Mononuclear cell (primary cell): ENCODE measurements around the gene GPD1L. TPM values are rescaled to one million over a fixed set of nuclear protein-coding genes. Genes with fewer than 3 reads are reported as not detected.
"Not testable (repeated sequence)": the region's sequence is repeated elsewhere in the genome, so short reads cannot be mapped to it uniquely, and the experiment has no call there.

Source experiments
- H3K27me3 ChIP-seq: 2 replicates; pipeline ENCODE4 v1.6.0; 2011; ENCODE audit warnings: low read length, control low read depth; ENCODE audit not compliant: insufficient read depth
- H3K4me1 ChIP-seq: 2 replicates; pipeline ENCODE4 v1.5.1; 2011; ENCODE audit warnings: mild to moderate bottlenecking, low read length, control low read depth; ENCODE audit not compliant: insufficient read depth
- H3K4me3 ChIP-seq: 2 replicates; pipeline ENCODE4 v1.5.1; 2011; ENCODE audit warnings: mild to moderate bottlenecking, low read length, moderate library complexity
- H3K9me3 ChIP-seq: 2 replicates; pipeline ENCODE4 v1.5.1; 2011; ENCODE audit warnings: low read depth, mild to moderate bottlenecking, control low read depth, low read length
- total RNA-seq: library from RNA; depleted of rRNA; stranded (reverse); fragments of >200 nt; gene quantifications from one replicate; pipeline ENCODE4 v1.2.3, GENCODE V29; 2012

Gene GPD1L
- total RNA-seq, 1 donor = 16.8 TPM

DNA sequence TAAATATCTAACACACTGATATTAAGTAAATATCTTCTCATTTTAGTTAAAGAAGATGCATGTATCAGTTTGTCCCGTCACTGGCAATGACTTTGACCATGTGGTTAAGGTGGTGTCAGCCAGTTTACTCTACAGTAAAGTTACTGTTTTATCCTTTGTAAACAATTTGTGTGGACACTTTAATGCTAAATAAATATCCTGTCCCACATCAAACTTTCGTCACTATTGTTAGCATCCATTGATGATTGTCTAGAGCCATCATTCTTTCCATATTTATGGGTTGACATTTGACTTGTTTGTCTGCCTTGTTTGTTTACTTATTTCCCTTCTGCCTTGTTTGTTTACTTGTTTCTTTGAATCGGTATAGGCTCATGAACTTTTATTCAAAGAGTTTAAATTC lies 11.0 kb upstream of the GPD1L start:
- no peaks in the 10 kb centered on the region for H3K9me3 ChIP-seq
- no peaks in the 10 kb centered on the region for H3K27me3 ChIP-seq
- no peaks in the 10 kb centered on the region for H3K4me1 ChIP-seq
- no peak overlapping the region for H3K4me3 ChIP-seq

DNA sequence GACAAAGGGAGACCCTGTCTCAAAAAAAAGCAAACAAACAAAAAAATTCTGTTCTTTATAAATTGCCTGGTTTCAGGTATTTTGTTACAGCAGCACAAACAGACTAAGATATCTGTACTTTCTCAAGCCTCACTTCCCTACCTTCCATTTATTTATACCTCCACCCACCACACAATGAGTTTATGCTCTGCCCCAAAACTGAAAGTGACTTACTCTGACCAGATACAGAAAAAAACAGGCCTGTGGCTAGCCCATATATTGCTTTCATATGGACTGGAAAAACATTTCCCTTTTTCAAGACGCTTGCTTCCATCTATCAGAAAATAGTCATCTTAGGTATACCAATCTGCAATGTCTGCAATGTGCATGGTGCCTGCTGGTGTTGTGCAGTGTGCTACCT lies 8.7 kb upstream of the GPD1L start:
- H3K4me3 ChIP-seq = no peak overlapping the region
- no peaks in the 10 kb centered on the region for H3K4me1 ChIP-seq
- H3K9me3 ChIP-seq = peaks cover 9% of the 10 kb centered on the region
- H3K27me3 ChIP-seq = no peaks in the 10 kb centered on the region

DNA sequence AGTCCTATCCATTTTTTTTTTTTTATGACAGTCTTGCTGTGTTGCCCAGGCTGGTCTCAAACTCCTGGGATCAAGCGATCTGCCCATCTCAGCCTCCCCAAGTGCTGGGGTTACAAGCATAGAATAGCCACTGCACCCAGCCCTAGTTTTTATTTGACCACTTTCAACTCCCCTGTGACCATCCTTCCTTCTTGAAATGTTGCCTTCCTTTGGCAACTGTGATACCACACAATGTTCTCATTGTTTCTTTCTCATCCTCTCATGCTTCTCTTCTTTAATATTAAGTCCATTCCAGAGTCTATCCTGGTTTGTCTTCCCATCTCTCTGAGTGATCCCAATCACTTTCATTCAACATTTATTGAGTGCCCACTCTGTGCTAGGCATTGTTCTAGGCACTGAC lies 7.9 kb upstream of the GPD1L start:
- no peak overlapping the region for H3K4me3 ChIP-seq
- no peaks in the 10 kb centered on the region for H3K4me1 ChIP-seq
- no peaks in the 10 kb centered on the region for H3K27me3 ChIP-seq
- peaks cover 9% of the 10 kb centered on the region for H3K9me3 ChIP-seq

DNA sequence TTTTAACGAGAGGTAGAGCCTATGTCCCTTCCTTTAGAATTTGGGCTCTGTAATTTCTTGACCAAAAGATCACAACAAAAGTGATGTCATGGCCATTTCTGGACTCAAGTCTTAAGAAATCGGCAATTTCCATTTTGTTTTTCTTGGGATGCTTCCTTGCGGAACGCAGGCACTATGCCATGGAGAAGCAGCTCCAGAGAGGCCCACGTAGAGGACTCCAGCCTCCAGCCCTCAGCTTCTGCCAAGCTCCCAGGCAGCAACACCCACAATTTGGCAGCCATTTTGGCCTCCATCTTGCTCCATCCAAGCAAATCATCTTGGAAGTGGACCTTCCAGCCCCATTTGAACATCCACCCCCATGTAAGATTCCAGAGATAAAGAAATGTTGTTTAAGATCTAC lies 6.0 kb upstream of the GPD1L start:
- no peaks in the 10 kb centered on the region for H3K27me3 ChIP-seq
- H3K4me3 ChIP-seq = no peak overlapping the region
- H3K9me3 ChIP-seq = peaks cover 9% of the 10 kb centered on the region
- no peaks in the 10 kb centered on the region for H3K4me1 ChIP-seq

DNA sequence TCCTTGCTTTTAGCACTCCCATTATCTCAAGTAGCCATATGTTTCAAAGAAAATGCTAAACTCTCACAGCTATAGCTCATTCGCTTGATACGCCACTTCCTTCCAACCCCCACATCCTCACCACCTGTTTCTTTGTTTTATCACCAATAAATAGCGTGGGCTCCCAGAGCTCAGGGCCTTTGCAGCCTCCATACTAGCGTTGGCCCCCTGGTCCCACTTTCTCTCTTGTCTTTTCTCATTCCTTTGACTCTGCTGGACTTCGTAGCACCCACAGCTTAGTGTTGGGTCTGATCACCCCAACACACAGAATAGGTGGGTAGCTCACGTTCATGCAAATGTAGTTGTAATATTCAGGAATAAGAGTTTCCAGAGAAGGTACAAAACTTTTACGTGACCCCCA lies 4.1 kb upstream of the GPD1L start:
- H3K9me3 ChIP-seq = peaks cover 9% of the 10 kb centered on the region
- peaks cover 10% of the 10 kb centered on the region for H3K4me1 ChIP-seq
- no peaks in the 10 kb centered on the region for H3K27me3 ChIP-seq
- H3K4me3 ChIP-seq = no peak overlapping the region

DNA sequence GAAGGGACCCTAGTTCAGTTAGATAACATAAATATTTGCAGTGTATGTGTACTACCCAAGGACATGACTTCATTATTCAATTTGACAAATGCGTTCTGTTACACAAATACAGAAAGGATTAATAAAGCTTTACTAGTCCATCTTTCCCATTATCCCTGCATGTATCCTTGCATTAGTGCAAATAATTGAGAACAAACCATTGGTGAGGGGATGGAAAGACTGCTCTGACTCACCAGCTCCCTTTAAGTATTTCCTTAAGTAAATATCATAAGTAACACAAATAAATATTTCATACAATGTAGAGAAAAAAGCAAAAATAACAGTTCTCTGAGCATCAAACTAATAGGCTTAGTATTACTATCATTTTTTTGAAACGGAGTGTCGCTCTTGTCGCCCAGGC lies 1.9 kb upstream of the GPD1L start:
- Histone ChIP-seq H3K4me3 (no peak overlapping the region), H3K4me1 (peaks cover 19% of the 10 kb centered on the region), H3K27me3 (no peaks in the 10 kb centered on the region), H3K9me3 (peaks cover 9% of the 10 kb centered on the region)

DNA sequence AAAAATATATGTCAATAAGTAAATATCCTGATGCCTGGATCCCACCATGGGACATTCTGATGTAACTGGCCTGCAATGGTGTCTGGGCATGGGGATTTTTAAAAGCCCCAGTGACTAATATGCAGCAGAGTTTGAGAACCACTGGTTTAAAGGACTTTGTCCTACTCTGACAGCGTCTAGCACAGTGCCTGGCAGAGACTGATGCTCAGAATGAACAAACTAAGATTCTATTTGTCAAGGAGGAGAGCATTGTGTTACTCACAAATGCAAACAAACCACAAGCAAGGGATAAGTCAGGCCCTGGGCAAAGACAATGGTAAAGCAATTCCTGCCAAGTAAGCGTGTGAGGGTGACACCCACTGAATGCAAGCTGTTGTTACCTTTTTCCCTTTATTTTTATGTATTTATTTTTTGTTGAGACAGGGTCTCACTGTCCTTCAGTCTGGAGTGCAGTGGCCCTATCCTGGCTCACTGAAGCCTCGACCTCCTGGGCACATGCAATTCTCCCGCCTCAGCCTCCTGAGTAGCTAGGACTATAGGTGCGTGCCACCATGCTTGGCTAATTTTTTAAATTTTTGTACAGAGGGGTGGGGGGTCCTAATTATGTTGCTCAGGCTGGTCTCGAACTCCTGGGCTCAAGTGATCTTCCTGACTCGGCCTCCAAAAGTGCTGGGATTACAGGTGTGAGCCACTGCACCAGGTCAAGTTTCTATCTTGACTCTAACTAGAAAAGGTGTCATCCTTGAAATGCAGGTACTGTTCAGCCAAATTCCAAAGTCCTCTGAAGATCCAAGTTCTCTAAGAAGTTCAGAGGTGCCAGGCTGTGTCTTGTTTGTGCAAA lies 909 bp upstream of the GPD1L start:
- H3K4me1 ChIP-seq = peaks cover 19% of the 10 kb centered on the region
- H3K27me3 ChIP-seq = no peaks in the 10 kb centered on the region
- H3K4me3 ChIP-seq = no peak overlapping the region
- peaks cover 9% of the 10 kb centered on the region for H3K9me3 ChIP-seq

DNA sequence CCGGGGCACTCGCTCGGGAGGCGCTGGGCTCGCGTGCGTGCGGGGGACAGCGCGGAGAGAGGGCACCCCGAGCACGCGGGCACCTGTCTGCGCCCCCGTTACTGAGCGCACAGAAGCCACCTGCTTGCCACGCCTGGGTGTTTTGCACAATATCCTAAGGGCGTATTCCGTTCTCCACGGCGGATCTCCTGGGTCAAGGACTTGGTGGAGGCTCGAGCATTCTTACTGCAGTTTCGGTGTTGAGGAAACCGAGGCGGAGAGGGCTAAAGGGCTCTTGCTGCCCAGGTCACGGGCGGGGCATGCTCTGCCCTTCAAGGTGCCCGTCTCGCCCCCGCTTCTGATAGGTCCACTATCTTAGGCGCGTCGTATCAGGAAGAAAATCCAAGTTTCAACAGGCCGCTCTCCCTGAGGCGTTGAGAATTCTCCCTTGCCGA lies 526 bp downstream of the GPD1L start:
- peak overlapping the region; percentile 63 for H3K4me3 ChIP-seq
- peaks cover 4% of the 10 kb centered on the region for H3K9me3 ChIP-seq
- H3K4me1 ChIP-seq = peaks cover 19% of the 10 kb centered on the region
- no peaks in the 10 kb centered on the region for H3K27me3 ChIP-seq

DNA sequence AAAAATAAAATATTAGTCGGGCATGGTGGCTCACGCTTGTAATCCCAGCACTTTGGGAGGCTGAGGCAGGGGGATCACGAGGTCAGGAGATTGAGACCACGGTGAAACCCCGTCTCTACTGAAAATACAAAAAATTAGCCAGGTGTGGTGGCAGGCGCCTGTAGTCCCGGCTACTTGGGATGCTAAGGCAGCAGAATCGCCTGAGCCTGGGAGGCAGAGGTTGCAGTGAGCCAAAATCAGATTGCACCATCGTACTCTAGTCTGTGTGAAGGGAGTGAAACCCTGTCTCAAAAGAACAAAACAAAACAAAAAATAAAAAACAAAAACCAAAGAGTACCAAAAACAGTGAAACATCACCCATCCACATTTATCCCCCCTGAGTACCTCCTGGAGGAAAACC lies 1.8 kb downstream of the GPD1L start:
- H3K4me3 ChIP-seq, H3K27me3 ChIP-seq, H3K9me3 ChIP-seq: not testable (repeated sequence)
- peaks cover 20% of the 10 kb centered on the region for H3K4me1 ChIP-seq

DNA sequence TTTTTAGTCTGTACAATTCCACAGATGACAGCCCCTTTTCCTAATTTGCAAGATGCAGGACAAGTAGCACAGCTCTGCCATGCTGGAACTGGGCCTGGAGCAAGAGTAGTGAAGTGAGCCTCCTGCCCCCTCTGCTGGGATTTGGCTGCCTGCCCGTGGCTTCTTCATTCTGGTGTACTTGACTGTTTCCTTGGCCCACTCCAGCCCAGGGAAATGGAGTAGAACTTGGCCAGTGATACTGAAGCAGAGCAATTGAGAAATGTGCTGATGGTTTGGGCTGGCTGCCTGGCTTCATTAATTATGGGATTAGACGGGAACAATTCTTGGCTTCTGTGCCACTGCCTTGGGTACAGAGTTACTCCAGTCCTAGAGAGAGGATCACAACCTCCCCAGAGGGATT lies 2.8 kb downstream of the GPD1L start:
- Histone ChIP-seq H3K4me1 (peaks cover 29% of the 10 kb centered on the region), H3K9me3 (no peaks in the 10 kb centered on the region), H3K4me3 (no peak overlapping the region), H3K27me3 (no peaks in the 10 kb centered on the region)

DNA sequence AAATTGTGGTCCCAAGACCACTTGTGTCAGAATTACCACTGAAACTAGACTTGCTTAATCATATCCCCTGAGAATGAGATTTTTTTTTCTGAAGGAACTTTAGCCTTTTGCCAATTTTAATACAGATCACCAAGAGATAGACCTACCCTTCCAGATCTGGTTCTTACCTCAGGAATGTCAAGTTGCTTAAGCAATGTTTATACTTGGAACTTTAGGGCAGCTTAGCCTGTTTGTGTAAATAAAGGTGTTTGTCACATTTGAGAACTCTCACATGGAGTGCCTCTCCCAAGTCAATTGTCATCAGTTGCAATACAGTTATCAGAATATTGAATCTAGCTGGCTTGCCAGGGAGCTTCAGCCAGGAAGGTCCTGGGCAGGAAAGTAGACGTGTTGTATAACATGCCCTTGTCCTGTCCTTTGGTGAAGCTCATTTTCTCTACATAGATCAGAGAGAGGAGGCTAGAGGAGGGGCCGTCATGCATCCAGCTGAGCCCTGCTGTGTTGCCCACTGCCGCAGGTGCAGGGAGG lies 3.9 kb downstream of the GPD1L start:
- Histone ChIP-seq H3K27me3 (no peaks in the 10 kb centered on the region), H3K4me1 (peaks cover 29% of the 10 kb centered on the region), H3K4me3 (no peak overlapping the region), H3K9me3 (no peaks in the 10 kb centered on the region)

DNA sequence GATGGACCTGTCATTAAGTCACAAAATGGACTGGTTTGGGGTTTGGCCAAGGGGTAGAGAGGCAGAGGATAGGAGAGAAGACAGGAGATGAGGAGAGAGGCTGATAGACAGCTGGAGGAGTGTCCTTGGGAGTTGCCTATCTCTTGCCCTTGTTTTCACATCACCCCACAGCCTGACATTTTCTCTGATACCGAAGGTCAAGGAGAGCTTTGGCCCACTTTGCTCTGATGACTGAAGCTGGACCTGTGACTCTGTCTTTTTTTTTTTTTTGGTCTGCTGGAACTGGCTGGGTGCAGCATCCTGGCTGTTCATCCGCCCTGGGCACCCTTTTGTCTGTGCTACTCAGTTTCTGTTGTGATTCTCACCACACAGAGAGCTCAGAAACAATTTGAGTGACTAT lies 5.1 kb downstream of the GPD1L start:
- peaks cover 25% of the 10 kb centered on the region for H3K4me1 ChIP-seq
- no peaks in the 10 kb centered on the region for H3K9me3 ChIP-seq
- no peaks in the 10 kb centered on the region for H3K27me3 ChIP-seq
- no peak overlapping the region for H3K4me3 ChIP-seq

DNA sequence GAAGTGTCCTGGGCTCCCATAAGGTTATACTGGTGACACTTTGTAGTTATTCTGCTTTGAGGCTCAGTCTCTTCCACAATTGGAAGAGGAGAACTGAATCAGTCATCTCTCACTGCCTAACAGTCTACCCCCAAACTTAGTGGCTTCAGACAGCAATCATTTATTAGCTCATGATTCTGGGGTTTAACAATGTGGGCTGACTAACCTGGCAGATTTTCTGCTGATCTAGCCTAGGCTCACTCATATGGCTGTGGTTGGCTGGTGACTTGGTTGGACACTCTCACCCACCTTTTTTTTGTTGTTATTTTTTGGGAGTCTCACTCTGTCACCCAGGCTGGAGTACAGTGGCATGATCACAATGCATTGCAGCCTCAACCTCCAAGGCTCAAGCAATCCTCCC lies 7.1 kb downstream of the GPD1L start:
- H3K4me1 ChIP-seq = peaks cover 10% of the 10 kb centered on the region
- H3K4me3 ChIP-seq = no peak overlapping the region
- no peaks in the 10 kb centered on the region for H3K9me3 ChIP-seq
- H3K27me3 ChIP-seq = no peaks in the 10 kb centered on the region

DNA sequence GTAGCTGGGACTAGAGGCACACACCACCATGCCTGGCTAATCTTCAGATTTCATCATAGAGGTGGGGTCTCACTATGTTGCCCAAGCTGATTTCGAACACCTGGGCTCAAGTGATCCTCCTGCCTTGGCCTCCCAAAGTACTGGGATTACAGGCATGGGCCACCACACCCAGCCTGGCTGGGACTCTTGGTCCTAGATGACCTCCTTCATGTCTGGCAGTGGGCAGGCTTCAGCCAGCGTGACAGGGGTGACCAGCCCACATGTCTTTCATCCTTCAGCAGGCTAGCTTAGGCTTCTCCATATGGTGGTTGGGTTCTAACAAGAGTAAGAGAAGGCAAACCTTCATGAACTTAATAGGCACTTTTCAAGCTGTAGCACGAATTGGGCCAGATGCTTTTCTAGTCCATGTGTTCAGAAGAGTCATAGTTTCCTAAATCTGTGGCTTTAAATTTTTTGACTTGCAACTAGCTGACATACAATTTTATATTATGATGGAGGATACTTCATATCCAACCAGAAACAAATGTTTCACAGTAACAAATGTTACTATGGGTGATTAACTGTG lies 7.6 kb downstream of the GPD1L start:
- Histone ChIP-seq H3K27me3 (no peaks in the 10 kb centered on the region), H3K4me1 (peaks cover 10% of the 10 kb centered on the region), H3K4me3 (peak overlapping the region; percentile 6), H3K9me3 (no peaks in the 10 kb centered on the region)

DNA sequence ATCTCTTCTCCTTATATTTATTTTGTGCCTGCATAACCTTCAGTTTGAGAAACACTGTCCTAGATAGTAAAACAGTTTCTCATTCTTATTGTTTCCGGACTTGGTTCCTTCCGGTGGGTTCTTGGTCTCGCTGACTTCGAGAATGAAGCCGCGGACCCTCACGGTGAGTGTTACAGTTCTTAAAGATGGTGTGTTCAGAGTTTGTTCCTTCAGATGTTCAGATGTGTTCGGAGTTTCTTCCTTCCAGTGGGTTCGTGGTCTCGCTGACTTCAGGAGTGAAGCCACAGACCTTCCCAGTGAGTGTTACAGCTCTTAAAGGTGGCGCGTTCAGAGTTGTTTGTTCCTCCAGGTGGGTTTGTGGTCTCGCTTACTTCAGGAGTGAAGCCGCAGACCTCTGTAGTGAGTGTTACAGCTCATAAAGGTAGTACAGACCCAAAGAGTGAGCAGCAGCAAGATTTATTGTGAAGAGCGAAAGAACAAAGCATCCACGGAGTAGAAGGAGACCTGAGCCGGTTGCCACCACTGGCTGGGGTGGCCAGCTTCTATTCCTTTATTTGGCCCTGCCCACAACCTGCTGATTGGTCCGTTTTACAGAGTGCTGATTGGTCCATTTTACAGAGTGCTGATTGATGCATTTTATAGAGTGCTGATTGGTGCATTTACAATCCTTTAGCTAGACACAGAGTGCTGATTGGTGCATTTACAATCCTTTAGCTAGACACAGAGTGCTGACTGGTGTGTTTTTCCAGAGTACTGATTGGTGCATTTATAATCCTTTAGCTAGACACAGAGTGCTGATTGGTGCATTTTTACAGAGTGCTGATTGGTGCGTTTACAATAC lies 8.3 kb downstream of the GPD1L start:
- H3K27me3 ChIP-seq, H3K9me3 ChIP-seq: not testable (repeated sequence)
- Histone ChIP-seq H3K4me3 (peak overlapping the region; percentile 6), H3K4me1 (peaks cover 13% of the 10 kb centered on the region)
